HEK293T (cell line): ENCODE measurements around the gene JUNB.
A peak's percentile ranks its signal among the peaks of the same experiment; 100 is the strongest.

ENCODE experiments used
- BHLHE40 ChIP-seq: fragments of 450-650 bp; IDR thresholded peaks from 2 replicates; pipeline ENCODE4 v1.6.1; 2016; ENCODE audit warnings: mild to moderate bottlenecking, moderate library complexity, borderline replicate concordance
- CTBP1 ChIP-seq: fragments of 450-650 bp; IDR thresholded peaks from 2 replicates; pipeline ENCODE4 v1.6.1; 2016; ENCODE audit warnings: borderline replicate concordance
- ELF4 ChIP-seq: fragments of 450-650 bp; IDR thresholded peaks from 2 replicates; pipeline ENCODE4 v1.6.1; 2017; ENCODE audit warnings: antibody characterized with exemption
- FOXA1 ChIP-seq: fragments of 450-650 bp; IDR thresholded peaks from 2 replicates; pipeline ENCODE4 v1.6.1; 2016; ENCODE audit warnings: mild to moderate bottlenecking
- FOXK2 ChIP-seq: fragments of 450-650 bp; IDR thresholded peaks from 2 replicates; pipeline ENCODE4 v1.6.1; 2016; ENCODE audit warnings: mild to moderate bottlenecking
- FOXM1 ChIP-seq: fragments of 450-650 bp; IDR thresholded peaks from 2 replicates; pipeline ENCODE4 v1.6.1; 2017; ENCODE audit warnings: mild to moderate bottlenecking, borderline replicate concordance
- HDGF ChIP-seq: fragments of 450-650 bp; IDR thresholded peaks from 2 replicates; pipeline ENCODE4 v1.6.1; 2017; ENCODE audit warnings: antibody characterized with exemption, borderline replicate concordance
- L3MBTL2 ChIP-seq: fragments of 450-650 bp; conservative IDR thresholded peaks from 2 replicates; pipeline ENCODE4 v1.6.1; 2016; ENCODE audit warnings: mild to moderate bottlenecking
- LEF1 ChIP-seq: fragments of 450-650 bp; IDR thresholded peaks from 2 replicates; pipeline ENCODE4 v1.6.1; 2017; ENCODE audit warnings: mild to moderate bottlenecking, borderline replicate concordance
- SP1 ChIP-seq: fragments of 450-650 bp; IDR thresholded peaks from 2 replicates; pipeline ENCODE4 v1.6.1; 2017
- SUZ12 ChIP-seq: fragments of 450-650 bp; IDR thresholded peaks from 2 replicates; pipeline ENCODE4 v1.6.1; 2016; ENCODE audit warnings: mild to moderate bottlenecking
- TARDBP ChIP-seq: fragments of 450-650 bp; IDR thresholded peaks from 2 replicates; pipeline ENCODE4 v1.6.1; 2016
- ZNF384 ChIP-seq: fragments of 450-650 bp; IDR thresholded peaks from 2 replicates; pipeline ENCODE4 v1.6.1; 2016

GRCh38 chr19:12796146-12797071 lies 5.1 kb downstream of the JUNB start:
- TF ChIP-seq HDGF (no peak), FOXK2 (no peak), SUZ12 (no peak), FOXA1 (no peak), ZNF384 (no peak), CTBP1 (no peak), SP1 (no peak), FOXM1 (no peak), BHLHE40 (no peak), ELF4 (no peak), TARDBP (no peak), LEF1 (no peak), L3MBTL2 (peak; percentile 24; the same call in 1 of the 2 replicates)
